Superior temporal gyrus (tissue), 1 donor: ENCODE data around the gene RNU11.
"Not testable (repeated sequence)": the region's sequence is repeated elsewhere in the genome, so short reads cannot be mapped to it uniquely, and the experiment has no call there.

Source experiments
- DNase-seq: peaks from one replicate; pipeline ENCODE4 v3.0.0-alpha.2; 2016; ENCODE audit errors: extremely low spot score

Gene RNU11

DNA sequence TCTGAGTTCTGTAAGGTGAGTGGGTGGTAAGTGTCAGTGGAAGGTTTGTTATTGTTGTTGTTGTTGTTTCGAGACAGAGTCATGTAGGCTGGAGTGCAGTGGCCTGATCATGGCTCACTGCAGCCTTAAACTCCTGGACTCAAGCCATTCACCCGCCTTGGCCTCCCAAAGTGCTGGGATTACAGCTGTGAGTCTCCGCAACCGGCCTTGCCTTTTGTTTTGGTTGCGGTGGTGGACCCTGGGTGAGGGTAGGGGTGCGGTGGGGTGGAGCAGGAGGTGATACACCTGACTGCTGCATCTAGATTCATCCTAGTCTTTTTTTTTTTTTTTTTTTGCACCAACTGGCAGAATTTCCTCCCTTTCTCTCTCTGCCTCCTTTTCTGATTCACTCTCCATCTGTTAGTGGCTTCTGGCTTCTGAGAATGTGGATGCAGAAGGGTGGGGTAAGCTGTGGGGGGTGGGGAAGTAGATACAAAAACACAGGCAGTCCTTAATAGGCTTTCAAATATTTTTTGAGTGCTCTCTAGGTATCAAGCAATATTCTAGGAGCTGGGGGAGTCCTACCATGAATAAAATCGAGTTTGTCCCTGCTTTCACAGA is 15.6 kb downstream of the RNU11 start:
- no peak for DNase-seq

DNA sequence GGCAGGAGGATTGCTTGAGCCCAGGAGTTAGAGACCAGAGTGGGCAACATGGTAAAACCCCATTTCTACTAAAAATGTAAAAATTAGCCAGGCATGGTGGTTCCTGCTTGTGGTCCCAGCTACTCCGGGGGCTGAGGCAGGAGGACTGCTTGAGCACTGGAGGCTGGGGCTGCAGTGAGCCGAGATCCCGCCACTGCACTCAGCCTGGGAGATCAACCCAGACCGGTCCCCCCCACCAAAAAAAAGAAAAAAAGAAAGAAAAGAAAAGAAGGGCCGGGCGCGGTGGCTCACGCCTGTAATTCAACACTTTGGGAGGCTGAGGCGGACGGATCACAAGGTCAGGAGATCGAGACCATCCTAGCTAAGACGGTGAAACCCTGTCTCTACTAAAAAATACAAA is 18.4 kb downstream of the RNU11 start:
- DNase-seq, result no peak

DNA sequence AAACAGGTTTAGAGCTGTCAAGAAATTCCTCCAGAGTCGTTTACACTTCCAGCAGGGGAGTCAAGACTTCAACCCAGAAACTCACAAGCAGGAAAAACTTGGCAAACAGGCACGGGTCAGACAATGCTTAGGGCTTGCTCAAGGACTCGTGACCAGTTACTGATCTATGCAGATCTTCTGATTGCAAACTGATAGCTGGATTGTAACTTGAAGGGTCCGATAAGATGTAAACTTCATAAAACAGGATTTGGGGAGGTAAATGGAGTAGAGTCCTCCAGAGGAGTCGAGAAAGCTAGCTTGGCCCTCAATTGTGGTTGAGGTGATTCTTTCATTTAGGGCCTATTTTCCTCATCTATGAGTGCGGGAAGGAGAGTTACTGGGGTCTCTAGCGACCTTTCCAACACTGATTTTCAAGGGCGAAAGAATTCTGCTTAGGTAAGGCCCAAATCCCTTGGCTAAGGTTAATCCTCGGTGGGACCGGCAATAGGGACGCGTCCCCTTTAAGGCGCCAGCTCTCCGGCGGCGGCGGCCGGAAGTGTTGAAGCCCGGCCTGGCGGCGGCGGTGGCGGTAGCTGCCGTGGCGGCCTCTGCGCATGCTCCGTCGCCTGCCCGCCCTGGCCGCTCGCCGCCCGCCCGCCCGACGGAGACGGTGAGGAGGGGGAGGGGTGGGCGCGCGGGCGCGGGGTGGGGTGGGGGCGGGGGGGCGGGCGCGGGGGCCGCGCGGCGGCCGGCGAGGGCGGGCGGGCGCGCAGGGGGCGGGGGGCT is 20.0 kb downstream of the RNU11 start, which contains the start of gene GMEB1:
Gene GMEB1 (plus strand): TSS at position 594 of the 765 bp plus-strand sequence. CDS start 14,829 bp downstream, outside the sequence.
- peak; percentile 90 for DNase-seq

DNA sequence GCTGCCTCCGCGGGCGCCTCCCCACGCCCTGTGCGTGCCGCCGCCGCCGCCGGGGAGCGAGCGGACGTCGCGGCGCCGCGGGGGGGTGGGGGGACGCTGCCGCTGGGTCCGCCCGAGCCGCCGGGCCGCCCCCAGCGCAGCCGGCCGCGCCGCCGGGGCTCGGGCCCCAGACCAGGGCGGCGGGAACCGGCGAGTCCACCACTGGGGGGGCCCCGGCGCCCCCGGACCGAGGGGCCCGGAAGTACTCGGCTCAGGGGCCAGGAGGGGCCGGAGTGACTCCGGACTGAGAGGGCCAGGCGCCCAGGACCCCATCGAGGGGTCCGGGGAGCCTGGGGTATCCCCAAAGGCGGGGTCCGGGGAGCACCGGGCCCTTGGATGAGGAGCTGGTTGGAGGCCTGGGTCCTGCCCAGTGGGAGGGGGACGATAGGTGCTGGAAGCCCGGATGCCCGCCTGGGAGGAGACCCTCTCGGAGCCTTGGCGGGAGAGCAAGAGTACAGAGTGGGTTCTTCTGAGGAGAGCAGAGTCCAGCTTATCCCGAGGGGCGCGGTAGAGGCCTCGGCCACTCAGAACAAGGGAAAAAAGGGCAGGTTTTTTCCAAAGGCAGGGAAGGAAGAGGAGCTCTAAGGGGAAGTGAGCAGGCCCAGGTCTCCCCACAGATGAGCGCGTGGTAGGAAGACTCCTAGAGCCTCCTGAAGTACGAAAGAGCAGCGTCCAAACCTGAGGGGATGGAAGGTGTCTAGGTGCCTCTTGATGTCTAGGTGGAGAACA is 20.7 kb downstream of the RNU11 start:
- peak; percentile 39 for DNase-seq

DNA sequence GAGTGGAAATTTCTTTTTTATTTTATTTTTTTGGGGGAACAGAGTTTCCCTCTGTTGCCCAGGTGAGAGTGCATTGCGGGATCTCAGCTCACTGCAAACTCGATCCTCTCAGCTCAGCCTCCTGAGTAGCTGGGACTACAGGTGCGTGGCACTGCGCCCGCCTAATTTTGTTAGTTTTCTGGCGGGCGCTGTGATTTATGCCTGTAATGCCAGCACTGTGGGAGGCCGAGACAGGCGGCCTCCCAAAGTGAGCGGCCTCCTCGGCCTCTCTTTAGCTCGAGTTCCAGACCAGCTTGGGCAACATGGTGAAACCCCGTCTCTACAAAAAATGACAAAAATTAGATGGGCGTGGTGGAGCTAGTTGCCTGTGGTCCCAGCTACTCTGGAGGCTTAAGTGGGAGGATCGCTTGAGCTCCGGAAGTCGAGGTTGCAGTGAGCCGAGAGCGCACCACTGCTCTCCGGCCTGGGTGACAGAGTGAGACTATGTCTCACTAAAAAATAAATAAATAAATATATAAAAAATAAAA is 22.9 kb downstream of the RNU11 start:
- DNase-seq, result no peak

DNA sequence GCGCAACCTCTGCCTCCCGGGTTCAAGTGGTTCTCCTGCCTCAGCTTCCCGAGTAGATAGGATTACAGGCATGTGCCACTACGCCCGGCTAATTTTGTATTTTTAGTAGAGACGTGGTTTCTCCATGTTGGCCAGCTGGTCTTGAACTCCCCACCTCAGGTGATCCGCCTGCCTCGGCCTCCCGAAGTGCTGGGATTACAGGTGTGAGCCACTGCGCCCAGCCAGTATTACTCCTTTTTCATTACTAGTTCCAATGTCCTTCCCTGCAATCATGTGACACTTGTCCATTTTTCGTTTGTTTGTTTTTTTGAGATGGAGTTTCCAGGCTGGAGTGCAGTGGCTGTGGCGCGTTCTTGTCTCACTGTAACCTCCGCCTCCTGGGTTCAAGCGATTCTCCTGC is 24.6 kb downstream of the RNU11 start:
- DNase-seq, result not testable (repeated sequence)

DNA sequence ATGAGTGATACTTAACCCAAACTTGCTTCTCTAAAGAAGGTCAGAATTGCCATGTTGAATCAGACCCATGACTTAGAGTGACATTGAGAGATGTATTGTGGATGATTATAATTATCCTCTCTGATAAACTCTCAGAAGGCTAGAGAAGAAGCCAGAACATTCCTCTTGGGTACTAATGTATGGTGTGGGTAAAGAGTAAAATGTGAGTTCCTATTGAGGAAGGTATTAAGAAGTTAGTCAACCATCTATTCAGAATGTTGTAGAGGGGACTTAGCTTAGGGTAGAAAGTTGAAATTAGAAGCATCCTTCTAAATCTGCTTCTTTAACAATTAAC is 27.5 kb downstream of the RNU11 start:
- DNase-seq, result no peak

DNA sequence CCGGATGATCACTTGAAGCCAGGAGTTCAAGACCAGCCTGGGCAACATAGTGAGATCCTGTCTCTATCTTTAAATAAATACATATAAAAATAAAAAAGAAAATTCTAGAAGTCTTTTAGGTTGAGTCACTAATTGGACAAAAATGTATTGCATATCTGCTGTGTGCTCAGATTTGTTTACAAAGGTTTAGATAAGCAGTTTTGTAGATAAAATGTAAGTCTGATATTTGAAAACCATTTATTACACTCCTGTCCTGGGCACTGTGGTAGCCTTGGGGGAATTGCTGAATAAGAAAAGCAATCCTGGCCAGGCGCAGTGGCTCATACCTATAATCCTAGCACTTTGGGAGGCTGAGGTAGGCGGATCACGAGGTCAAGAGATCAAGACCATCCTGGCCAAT is 31.8 kb downstream of the RNU11 start:
- no peak for DNase-seq

DNA sequence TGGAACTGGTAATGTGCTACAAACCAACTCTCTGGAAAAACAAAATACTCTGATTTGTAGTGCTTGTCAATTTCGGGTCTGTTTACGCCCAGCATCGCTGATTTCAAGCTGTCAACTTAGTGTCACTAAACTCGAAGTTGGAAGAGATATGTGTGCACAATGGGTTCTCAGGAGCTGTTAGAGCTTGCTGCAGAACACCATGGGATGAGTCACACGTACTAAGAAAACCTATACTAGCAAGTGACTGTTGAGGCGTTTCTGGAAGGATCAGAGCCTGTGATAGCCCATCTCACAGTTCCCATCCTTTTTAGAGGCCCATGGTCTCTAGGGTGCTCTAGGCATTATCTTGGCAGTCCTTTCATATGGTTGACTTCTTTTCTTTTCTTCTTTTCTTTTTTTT is 34.4 kb downstream of the RNU11 start:
- DNase-seq, result no peak

DNA sequence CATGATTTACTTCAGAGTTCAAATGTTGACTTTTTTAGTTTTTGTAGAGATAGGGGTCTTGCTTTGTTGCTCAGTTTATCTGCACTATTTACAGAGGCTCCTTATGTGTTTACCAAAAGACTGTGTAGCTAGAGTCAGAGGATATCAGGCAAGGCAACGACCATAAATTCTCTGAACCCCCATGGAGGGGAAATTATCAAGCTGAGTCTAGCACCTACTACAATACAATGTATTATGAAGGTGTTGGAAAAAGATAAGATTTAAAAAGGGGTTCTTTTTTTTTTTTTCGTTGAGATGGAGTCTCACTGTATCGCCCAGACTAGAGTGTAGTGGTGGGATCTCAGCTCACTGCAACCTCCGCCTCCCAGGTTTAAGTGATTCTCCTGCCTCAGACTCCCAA is 36.5 kb downstream of the RNU11 start:
- no peak for DNase-seq

DNA sequence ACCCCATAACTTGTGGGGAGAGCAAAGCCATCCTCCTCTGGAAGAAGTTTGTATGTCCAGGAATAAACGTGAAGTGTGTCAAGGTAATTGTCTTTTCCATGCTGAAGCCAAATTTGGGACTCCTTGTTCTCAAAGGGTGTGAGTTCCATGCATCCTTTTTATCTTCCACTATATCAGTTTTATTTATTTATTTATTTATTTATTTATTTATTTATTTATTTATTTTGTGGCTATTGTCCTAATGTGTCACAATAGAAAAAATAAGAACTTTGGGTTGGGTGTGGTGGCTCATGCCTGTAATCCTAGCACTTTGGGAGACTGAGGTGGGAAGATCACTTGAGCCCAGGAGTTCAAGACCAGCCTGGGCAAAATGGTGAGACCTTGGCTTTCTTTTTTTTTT is 43.2 kb downstream of the RNU11 start:
- not testable (repeated sequence) for DNase-seq
